Transverse colon (tissue), 4 donors: ENCODE results near the gene PIEZO1. TPM values are rescaled to one million over a fixed set of nuclear protein-coding genes. Genes with fewer than 3 reads are reported as not detected.

Experiments
- DNase-seq: peaks from one replicate; pipeline ENCODE4 v3.0.0-alpha.2; 2019
- H3K27ac ChIP-seq, 4 donors: fragments of 200-600 bp; sonication (generic); 2 replicates each; pipeline ENCODE4 v1.5.1; 2016 to 2018; ENCODE audit warnings: inconsistent platforms in 4 of 4
- H3K27me3 ChIP-seq: fragments of 200-600 bp; sonication (generic); 2 replicates; pipeline ENCODE4 v1.5.1; 2017; ENCODE audit warnings: inconsistent platforms
- H3K36me3 ChIP-seq, 4 donors: fragments of 200-600 bp; sonication (generic); 2 replicates each; pipeline ENCODE4 v1.5.1; 2017 to 2019; ENCODE audit warnings: inconsistent platforms in 4 of 4
- H3K4me1 ChIP-seq, 4 donors: fragments of 200-600 bp; sonication (generic); 2 replicates each; pipeline ENCODE4 v1.5.1; 2017 to 2020; ENCODE audit warnings: inconsistent platforms in 4 of 4
- H3K4me3 ChIP-seq, 4 donors: fragments of 200-600 bp; sonication (generic); 1 replicate in 1 of 4; 2 replicates in 3 of 4; pipeline versions ENCODE4 v1.5.1 to v1.6.1; 2017 to 2019; ENCODE audit warnings: inconsistent platforms in 4 of 4
- H3K9me3 ChIP-seq, 2 donors: fragments of 200-600 bp; sonication (generic); 2 replicates each; pipeline ENCODE4 v1.5.1; 2017 to 2019; ENCODE audit warnings: inconsistent platforms in 2 of 2
- CTCF ChIP-seq, 5 experiments: fragments of 200-600 bp in 3 of 5; fragments of 450-650 bp in 2 of 5; sonication (generic) in 3 of 5; IDR thresholded peaks; 1 replicate in 2 of 5; 2 replicates in 3 of 5; pipeline ENCODE4 v1.5.1; 2016 to 2017; ENCODE audit warnings: antibody characterized with exemption in 5 of 5, inconsistent platforms in 3 of 5, mild to moderate bottlenecking in 2 of 5, moderate library complexity in 1 of 5
- EP300 ChIP-seq: sonication (generic); formaldehyde crosslinking; IDR thresholded peaks from one replicate; pipeline ENCODE4 v1.6.1; 2017; ENCODE audit warnings: antibody characterized with exemption, low read depth
- POLR2A ChIP-seq: fragments of 450-650 bp; IDR thresholded peaks from one replicate; pipeline ENCODE4 v1.6.1; 2016; ENCODE audit warnings: antibody characterized with exemption, mild to moderate bottlenecking, moderate library complexity
- POLR2AphosphoS5 ChIP-seq, 3 donors: sonication (generic); formaldehyde crosslinking; IDR thresholded peaks; one replicate each; pipeline ENCODE4 v1.6.1; 2016; ENCODE audit warnings: antibody characterized with exemption in 3 of 3
- WGBS, 2 donors: methylation state at CpG; one replicate each; pipeline ENCODE4 v1.1.5; 2018; ENCODE audit warnings: low coverage in 1 of 2; 5-methylcytosine and 5-hydroxymethylcytosine counted together
- in situ Hi-C, 4 donors: fragments of 200-750 bp; cut with MboI; loops; one replicate each; pipeline versions ENCODE4 v1.15.0 to v1.15.1; 2017; ENCODE audit warnings: low sequenced_read_pairs in 3 of 4, low pct_ligation_motif_present in 1 of 4, low pct_unique_long_range_greater_than_20kb in 1 of 4
- intact Hi-C: fragments of 100-400 bp; cut with DNase I; formaldehyde crosslinking; loops from one replicate; pipeline ENCODE4 v1.15.1; 2023; ENCODE audit warnings: low total_unique reads
- total RNA-seq, 4 donors: library from RNA; depleted of rRNA; stranded (reverse); fragments of >200 nt; gene quantifications; one replicate each; pipeline ENCODE4 v1.1.0, GENCODE V29; 2016

The PIEZO1 gene
- total RNA-seq, 4 donors from 2014 or later = 133 to 546 (median 179) TPM

GRCh38 chr16:88731699-88732098, 53.3 kb downstream of the PIEZO1 start:
- in situ Hi-C loops (loop anchor here in 1 of 4 donors (25.0 kb wide), 1 partner anchor 481 kb away; the partner anchor contains the start of genes SLC22A31 and ZNF778), intact Hi-C loops (no loop called here)
- H3K9me3 ChIP-seq = no peaks in the 10 kb centered on the region
- H3K36me3 ChIP-seq = peaks cover 0 to 30% (median 2%) of the 10 kb centered on the region in 4 donors
- no peak overlapping the region for H3K4me3 ChIP-seq
- TF ChIP-seq POLR2AphosphoS5 (IDR thresholded peaks at IDR 0.05) (no peak), CTCF (IDR thresholded peaks at IDR 0.05) (no peak), EP300 (no peak), POLR2A (no peak)
- H3K4me1 ChIP-seq = no peaks in the 10 kb centered on the region
- DNase-seq = no peak
- no peaks in the 10 kb centered on the region for H3K27me3 ChIP-seq
- H3K27ac ChIP-seq = no peak overlapping the region
- WGBS, 2 donors = 86% methylated on average over 6 of the region's 15 CpGs; no CpG with 5 or more reads in 1 of the 2 donors

- in situ Hi-C loops = loop anchor here in 1 of 4 donors (25.0 kb wide), 1 partner anchor 481 kb away; the partner anchor contains the start of genes SLC22A31 and ZNF778
- H3K4me1 ChIP-seq = no peaks in the 10 kb centered on the region
- DNase-seq = no peak
- H3K9me3 ChIP-seq = no peaks in the 10 kb centered on the region
- intact Hi-C loops = no loop called here
- H3K36me3 ChIP-seq = peaks cover 0 to 38% (median 6%) of the 10 kb centered on the region in 4 donors
- H3K27ac ChIP-seq = no peak overlapping the region
- WGBS, 2 donors = 87 to 89% methylated on average over 6 to 34 of the region's 34 CpGs
- H3K4me3 ChIP-seq = no peak overlapping the region
- TF ChIP-seq POLR2A = no peak
- TF ChIP-seq POLR2AphosphoS5 (IDR thresholded peaks at IDR 0.05) = no peak
- no peak for TF ChIP-seq EP300
- TF ChIP-seq CTCF (IDR thresholded peaks at IDR 0.05) = no peak
- H3K27me3 ChIP-seq = no peaks in the 10 kb centered on the region
These were observed 54.1 kb downstream of the PIEZO1 start for GRCh38 chr16:88730632-88731607.

- Histone ChIP-seq H3K4me3 (no peak overlapping the region), H3K9me3 (no peaks in the 10 kb centered on the region), H3K4me1 (no peaks in the 10 kb centered on the region), H3K27me3 (no peaks in the 10 kb centered on the region), H3K36me3 (peaks cover 0 to 49% (median 12%) of the 10 kb centered on the region in 4 donors), H3K27ac (no peak overlapping the region)
- in situ Hi-C loops = loop anchor here in 1 of 4 donors (25.0 kb wide), 1 partner anchor 484 kb away; the partner anchor contains the start of genes SLC22A31 and ZNF778
- TF ChIP-seq POLR2AphosphoS5 (IDR thresholded peaks at IDR 0.05) = no peak
- TF ChIP-seq CTCF (IDR thresholded peaks at IDR 0.05) = no peak
- no peak for TF ChIP-seq POLR2A
- no peak for TF ChIP-seq EP300
- DNase-seq = no peak
- intact Hi-C loops = no loop called here
- WGBS, 2 donors = 85% methylated on average over 17 of the region's 20 CpGs; no CpG with 5 or more reads in 1 of the 2 donors
These were observed 57.1 kb downstream of the PIEZO1 start for GRCh38 chr16:88727871-88728270.

- TF ChIP-seq POLR2A (no peak), POLR2AphosphoS5 (IDR thresholded peaks at IDR 0.05) (no peak), CTCF (IDR thresholded peaks at IDR 0.05) (no peak), EP300 (no peak)
- H3K4me1 ChIP-seq = no peaks in the 10 kb centered on the region
- H3K27ac ChIP-seq = no peak overlapping the region
- H3K4me3 ChIP-seq = no peak overlapping the region
- in situ Hi-C loops (loop anchor here in 1 of 4 donors (25.0 kb wide), 1 partner anchor 485 kb away; the partner anchor contains the start of genes SLC22A31 and ZNF778), intact Hi-C loops (no loop called here)
- H3K27me3 ChIP-seq = no peaks in the 10 kb centered on the region
- no peak for DNase-seq
- peaks cover 0 to 58% (median 10%) of the 10 kb centered on the region in 4 donors for H3K36me3 ChIP-seq
- H3K9me3 ChIP-seq = no peaks in the 10 kb centered on the region
- 94% methylated on average over 18 of the region's 28 CpGs; no CpG with 5 or more reads in 1 of the 2 donors for WGBS, 2 donors
These were observed 58.0 kb downstream of the PIEZO1 start for GRCh38 chr16:88726981-88727380.
